ENCODE data around the gene C13orf42.

Gene C13orf42

DNA sequence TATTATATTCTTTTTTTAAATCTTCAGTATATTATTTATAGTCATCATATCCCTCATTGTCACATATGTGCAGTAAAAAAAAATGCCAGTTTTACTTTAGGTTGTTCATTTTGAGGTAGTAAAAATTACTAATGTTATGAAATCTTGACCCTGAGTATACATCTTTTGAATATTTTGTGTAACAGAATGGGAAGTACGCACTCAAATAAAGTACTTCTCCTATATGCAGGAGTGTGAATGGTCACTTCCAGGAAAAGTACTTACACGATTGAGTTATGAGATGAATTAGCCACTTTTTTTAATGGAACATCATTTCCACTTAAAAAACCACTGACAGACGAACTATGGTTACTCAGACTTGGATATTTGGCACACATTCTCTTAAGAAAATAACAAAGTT is 58.5 kb downstream of the C13orf42 start:
- no peak for DNase-seq (ENCODE audit: low read depth, low spot score)
- TF ChIP-seq, protein P1, sequence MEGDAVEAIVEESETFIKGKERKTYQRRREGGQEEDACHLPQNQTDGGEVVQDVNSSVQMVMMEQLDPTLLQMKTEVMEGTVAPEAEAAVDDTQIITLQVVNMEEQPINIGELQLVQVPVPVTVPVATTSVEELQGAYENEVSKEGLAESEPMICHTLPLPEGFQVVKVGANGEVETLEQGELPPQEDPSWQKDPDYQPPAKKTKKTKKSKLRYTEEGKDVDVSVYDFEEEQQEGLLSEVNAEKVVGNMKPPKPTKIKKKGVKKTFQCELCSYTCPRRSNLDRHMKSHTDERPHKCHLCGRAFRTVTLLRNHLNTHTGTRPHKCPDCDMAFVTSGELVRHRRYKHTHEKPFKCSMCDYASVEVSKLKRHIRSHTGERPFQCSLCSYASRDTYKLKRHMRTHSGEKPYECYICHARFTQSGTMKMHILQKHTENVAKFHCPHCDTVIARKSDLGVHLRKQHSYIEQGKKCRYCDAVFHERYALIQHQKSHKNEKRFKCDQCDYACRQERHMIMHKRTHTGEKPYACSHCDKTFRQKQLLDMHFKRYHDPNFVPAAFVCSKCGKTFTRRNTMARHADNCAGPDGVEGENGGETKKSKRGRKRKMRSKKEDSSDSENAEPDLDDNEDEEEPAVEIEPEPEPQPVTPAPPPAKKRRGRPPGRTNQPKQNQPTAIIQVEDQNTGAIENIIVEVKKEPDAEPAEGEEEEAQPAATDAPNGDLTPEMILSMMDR (IDR thresholded peaks at IDR 0.05; ENCODE audit: insufficient read depth, low read length, missing control alignments), result no peak
- ChIA-PET CTCF (interaction anchor here (3.4 kb wide), 1 partner anchor 17 kb away, joined by 15 read pairs; no protein-coding TSS in a partner anchor), POLR2A (no interaction called here)
- no peak overlapping the region for H3K4me3 ChIP-seq (ENCODE audit: low read depth, low read length)

DNA sequence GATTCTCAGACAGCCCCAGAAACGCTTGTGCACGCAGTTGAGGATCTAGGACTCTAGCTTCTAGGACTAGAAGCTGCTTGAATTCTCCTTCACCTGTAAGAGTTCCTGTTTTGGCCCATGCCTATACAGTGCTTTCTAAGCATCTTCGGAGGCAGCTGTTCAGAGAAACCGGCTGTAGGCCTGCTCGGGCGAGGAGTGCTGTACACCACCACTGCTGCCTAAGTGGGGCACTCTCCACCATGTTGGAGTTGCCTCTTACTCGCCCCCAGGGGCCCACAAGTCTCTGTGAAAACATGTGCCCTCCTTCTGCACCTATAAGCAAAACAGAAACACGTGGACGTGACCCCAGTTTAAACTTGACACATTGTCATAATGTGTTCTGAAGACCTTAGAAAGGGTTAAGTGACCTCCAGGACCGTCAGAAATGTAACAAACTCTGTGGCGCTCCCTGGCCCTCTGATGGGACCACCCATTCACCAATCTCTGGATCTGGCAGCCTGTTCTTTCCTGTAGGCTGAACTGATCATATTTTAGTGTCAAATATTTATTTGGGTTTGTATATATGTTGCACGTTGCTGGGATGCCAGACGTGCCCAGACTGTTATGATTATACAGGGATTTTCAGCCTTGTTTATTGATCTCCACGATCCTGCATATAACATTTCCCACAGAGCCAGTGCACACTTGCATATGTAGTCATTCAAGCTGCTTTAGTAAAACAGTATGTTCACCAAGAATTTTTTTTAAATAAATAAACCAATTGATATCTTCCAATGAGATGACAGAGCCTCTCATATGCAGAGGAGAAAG is 60.8 kb downstream of the C13orf42 start:
- ChIA-PET POLR2A (no interaction called here), CTCF (no interaction called here)
- H3K4me3 ChIP-seq (ENCODE audit: low read depth, low read length), result no peak overlapping the region
- TF ChIP-seq, protein P1 (IDR thresholded peaks at IDR 0.05; ENCODE audit: insufficient read depth, low read length, missing control alignments), result no peak
- no peak for DNase-seq (ENCODE audit: low read depth, low spot score)

DNA sequence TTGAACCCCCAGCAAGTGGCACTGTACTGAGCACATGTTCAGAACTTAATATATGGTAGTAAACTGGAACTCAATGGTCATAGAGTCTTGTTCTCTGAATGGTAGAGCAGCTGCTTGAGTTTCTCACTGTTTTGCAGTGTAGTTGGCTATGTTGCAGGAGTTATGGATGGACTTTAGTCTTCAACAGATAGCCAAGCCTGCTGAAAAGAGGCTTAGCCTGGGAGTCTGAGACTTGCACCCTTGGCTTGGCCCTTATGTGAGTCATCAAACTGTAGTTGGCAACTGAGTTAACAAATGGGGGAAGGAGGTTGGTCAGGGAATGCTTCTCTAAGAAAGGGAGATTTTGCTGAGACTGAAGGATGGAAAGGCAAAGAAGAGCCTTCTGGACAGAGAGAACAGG is 62.5 kb downstream of the C13orf42 start:
- DNase-seq (ENCODE audit: low read depth, low spot score), result no peak
- ChIA-PET CTCF (interaction anchor here (0.6 to 1.0 kb wide), 2 partner anchors 11 to 23 kb away, joined by 3 read pairs; no protein-coding TSS in a partner anchor), POLR2A (no interaction called here)
- TF ChIP-seq, protein P1 (IDR thresholded peaks at IDR 0.05; ENCODE audit: insufficient read depth, low read length, missing control alignments), result no peak
- H3K4me3 ChIP-seq (ENCODE audit: low read depth, low read length), result no peak overlapping the region

DNA sequence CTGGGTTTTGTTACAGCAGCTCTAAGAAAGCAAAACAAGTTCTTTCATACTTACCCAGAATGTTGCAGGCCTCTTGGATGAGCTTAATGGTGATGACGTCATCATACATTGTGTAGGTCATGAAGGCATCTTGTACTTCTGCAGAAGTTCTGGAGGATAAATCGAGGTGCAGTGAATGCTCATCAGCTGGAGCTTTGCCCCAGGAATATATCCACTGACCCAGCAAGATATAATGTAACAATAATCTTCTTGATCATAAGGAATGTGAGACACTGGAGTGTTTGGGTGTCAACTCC is 63.0 kb downstream of the C13orf42 start:
- no peak for DNase-seq (ENCODE audit: low read depth, low spot score)
- ChIA-PET CTCF (interaction anchor here (1.0 kb wide), 1 partner anchor 12 kb away, joined by 3 read pairs; no protein-coding TSS in a partner anchor), POLR2A (no interaction called here)
- no peak overlapping the region for H3K4me3 ChIP-seq (ENCODE audit: low read depth, low read length)
- TF ChIP-seq, protein P1 (IDR thresholded peaks at IDR 0.05; ENCODE audit: insufficient read depth, low read length, missing control alignments), result no peak

DNA sequence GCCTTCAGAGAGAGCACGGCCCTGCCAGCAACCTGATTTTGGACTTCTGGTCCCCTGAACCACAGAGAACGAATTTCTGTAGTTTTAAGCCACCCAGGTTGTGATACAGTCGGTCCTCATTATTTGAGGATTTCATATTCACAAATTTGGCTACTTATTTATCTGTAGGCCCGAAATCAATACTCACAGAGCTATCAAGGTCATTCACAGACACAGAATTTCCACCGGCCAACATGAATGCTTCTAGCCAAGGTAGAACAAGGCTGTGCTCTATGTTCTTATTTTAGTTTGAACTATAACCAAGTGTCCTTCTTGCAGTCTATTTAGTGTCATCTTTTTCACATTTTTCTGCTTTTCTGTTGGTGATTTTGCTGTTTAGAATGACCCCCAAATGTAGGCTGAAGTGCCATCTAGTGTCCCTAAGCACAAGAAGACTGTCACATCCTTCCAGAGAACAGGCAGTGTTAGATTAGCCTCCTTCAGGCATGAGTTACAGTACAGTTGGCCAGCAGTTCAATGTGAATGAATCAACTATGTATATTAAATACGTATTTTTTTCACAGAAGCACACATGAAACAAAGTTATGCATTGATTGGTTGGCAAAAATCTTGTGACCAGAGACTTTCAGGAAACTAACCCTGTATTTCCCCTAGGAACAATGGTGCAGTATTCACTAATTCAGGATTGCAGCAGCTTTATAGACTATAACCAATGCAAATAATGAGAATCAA is 63.5 kb downstream of the C13orf42 start:
- no peak for DNase-seq (ENCODE audit: low read depth, low spot score)
- ChIA-PET CTCF (interaction anchor here (1.0 kb wide), 1 partner anchor 12 kb away, joined by 3 read pairs; no protein-coding TSS in a partner anchor), POLR2A (no interaction called here)
- no peak overlapping the region for H3K4me3 ChIP-seq (ENCODE audit: low read depth, low read length)
- TF ChIP-seq, protein P1 (IDR thresholded peaks at IDR 0.05; ENCODE audit: insufficient read depth, low read length, missing control alignments), result no peak

DNA sequence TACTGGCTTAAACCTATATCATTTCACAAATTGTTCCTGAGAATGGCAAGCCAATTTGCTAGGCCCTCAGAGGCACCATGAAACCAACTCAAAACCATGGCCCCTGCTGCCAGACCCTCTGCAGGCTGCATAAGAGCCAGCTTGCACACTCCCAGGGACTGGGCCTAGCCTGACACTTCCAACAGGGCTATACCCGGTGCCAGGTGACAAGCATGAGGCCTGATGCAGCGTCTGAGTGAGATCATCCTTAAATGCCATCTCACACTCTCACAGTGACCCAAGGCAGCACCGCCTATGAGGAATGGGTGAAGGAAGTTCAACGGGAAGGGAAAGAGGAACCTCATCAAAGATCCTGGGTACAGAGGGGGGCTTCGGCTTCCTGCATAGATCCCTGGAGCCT is 65.6 kb downstream of the C13orf42 start:
- no peak overlapping the region for H3K4me3 ChIP-seq (ENCODE audit: low read depth, low read length)
- CTCF ChIA-PET, result no interaction called here
- TF ChIP-seq, protein P1 (IDR thresholded peaks at IDR 0.05; ENCODE audit: insufficient read depth, low read length, missing control alignments), result no peak
- no peak for DNase-seq (ENCODE audit: low read depth, low spot score)
- POLR2A ChIA-PET, result no interaction called here
